Lung (tissue), 12 donors: Measurements from ENCODE around the gene TRIM13. TPM values are rescaled to one million over a fixed set of nuclear protein-coding genes. Genes with fewer than 3 reads are reported as not detected.

Source experiments
- ATAC-seq: fragments of 200-7000 bp; cut with Tn5 transposase; one replicate; pipeline ENCODE4 v1.9.1; 2020; ENCODE audit warnings: moderate number of reproducible peaks; ENCODE audit not compliant: insufficient read depth, low FRiP score
- DNase-seq, 3 donors: peaks; one replicate each; pipeline ENCODE4 v3.0.0-alpha.2; 2013 to 2017
- H3K27ac ChIP-seq, 2 donors: one replicate each; pipeline ENCODE4 v1.5.1; 2013; ENCODE audit warnings: mild to moderate bottlenecking in 2 of 2, moderate library complexity in 2 of 2, control low read depth in 1 of 2, inconsistent platforms in 1 of 2, low read depth in 1 of 2, low read length in 1 of 2
- H3K27me3 ChIP-seq, 3 donors: one replicate each; pipeline ENCODE4 v1.5.1; 2013; ENCODE audit warnings: low read length in 2 of 3; ENCODE audit not compliant: control insufficient read depth in 3 of 3, insufficient read depth in 3 of 3
- H3K36me3 ChIP-seq, 4 donors: one replicate each; pipeline ENCODE4 v1.5.1; 2013; ENCODE audit warnings: low read length in 4 of 4, mild to moderate bottlenecking in 1 of 4, moderate library complexity in 1 of 4; ENCODE audit not compliant: control insufficient read depth in 4 of 4, insufficient read depth in 4 of 4
- H3K4me1 ChIP-seq, 5 donors: one replicate each; pipeline ENCODE4 v1.5.1; 2013; ENCODE audit warnings: low read length in 5 of 5, mild to moderate bottlenecking in 2 of 5, moderate library complexity in 1 of 5; ENCODE audit not compliant: control insufficient read depth in 5 of 5, insufficient read depth in 5 of 5
- H3K4me3 ChIP-seq: one replicate; pipeline ENCODE4 v1.5.1; 2013; ENCODE audit warnings: mild to moderate bottlenecking, control low read depth, moderate library complexity
- H3K9ac ChIP-seq, 2 donors: one replicate each; pipeline ENCODE4 v1.5.1; 2013; ENCODE audit warnings: low read length in 2 of 2, control low read depth in 1 of 2; ENCODE audit not compliant: insufficient read depth in 1 of 2
- H3K9me3 ChIP-seq, 4 donors: one replicate each; pipeline ENCODE4 v1.5.1; 2013; ENCODE audit warnings: low read length in 3 of 4, mild to moderate bottlenecking in 1 of 4, moderate library complexity in 1 of 4; ENCODE audit not compliant: control insufficient read depth in 4 of 4, insufficient read depth in 3 of 4
- CTCF ChIP-seq: IDR thresholded peaks from 2 replicates; pipeline ENCODE4 v1.5.1; 2012; ENCODE audit warnings: mild to moderate bottlenecking; ENCODE audit errors: control extremely low read depth, extremely low read depth
- WGBS, 2 donors: extraction: QIAGEN DNeasy Blood & Tissue Kit; methylation state at CpG; one replicate each; pipeline ENCODE4 v1.1.7; 2013; 5-methylcytosine and 5-hydroxymethylcytosine counted together
- polyA plus RNA-seq, 2 donors: library from polyadenylated mRNA; stranded (reverse); fragments of 200-250 nt; gene quantifications; one replicate each; pipeline ENCODE4 v1.2.1, GENCODE V29; 2013
- total RNA-seq, 2 donors: library from RNA; depleted of rRNA in 1 of 2; stranded (reverse); fragments of >200 nt in 1 of 2; gene quantifications; one replicate each; pipeline ENCODE4 v1.2.1, GENCODE V29; 2014 to 2021
- donor health status: control.
- donor health status: control.
- donor health status: Bipolar disorder and iron deficiency.
- donor health status: healthy.
- donor health status: DM: yes; HTN: yes; CAD: no.

The TRIM13 gene
- total and polyA plus RNA-seq, 4 donors, result 14.9 to 45.4 (median 30.2) TPM

DNA sequence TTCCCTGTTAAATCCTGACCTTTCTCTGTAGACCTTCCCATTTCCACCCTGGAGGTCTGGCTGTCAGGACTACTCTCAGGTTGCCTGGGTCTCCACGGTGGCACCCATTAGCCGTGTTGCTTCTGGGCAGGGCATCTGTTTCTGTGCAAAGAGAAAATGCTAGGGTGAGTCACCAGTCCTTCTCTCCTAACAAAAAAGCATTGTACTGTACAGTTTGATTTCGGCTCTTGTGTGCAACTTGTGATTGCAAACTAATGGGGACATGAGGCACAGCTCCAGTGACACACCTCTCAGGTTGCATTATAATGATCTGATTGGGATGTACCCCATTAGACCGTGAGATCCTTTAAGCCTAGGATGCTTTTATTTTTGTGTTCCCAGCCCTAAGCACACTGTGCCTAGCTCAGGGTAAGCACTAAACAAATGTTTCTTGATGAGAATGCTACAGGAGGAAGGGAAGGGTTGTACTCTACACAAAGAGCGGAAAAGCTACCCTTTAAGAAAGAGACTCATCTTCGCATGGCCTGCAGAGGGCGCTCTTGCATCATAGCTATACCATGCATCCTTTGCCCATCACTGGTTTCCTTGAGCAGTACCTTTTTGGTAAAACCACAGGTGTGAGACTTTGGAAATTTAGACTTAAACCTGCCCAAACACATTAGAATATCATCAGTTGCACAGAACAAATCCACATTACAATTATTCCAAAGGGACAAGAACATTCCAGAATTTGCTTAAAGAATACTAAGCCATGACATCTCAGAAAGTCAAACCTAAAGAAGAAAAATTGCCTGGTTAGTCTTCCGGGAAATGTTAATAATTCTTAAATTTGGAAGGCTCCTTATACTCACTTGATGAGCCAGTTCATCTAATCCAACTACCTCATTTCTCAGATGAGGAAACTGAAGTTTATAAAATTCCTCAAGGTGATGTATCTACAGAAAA, 20.3 kb upstream of the TRIM13 start:
- Histone ChIP-seq H3K36me3 (no peaks in the 10 kb centered on the region), H3K27ac (no peak overlapping the region)
- 51 to 55% methylated on average over 8 of the region's 8 CpGs for WGBS, 2 donors

GRCh38 chr13:49977992-49978391, 18.9 kb upstream of the TRIM13 start:
- ATAC-seq (no peak), DNase-seq (no peak)
- H3K9ac ChIP-seq, result no peak overlapping the region
- no peaks in the 10 kb centered on the region for H3K36me3 ChIP-seq
- no peak for TF ChIP-seq CTCF
- no peak overlapping the region for H3K4me3 ChIP-seq
- peaks cover 0 to 3% (median 0%) of the 10 kb centered on the region in 5 donors for H3K4me1 ChIP-seq
- 58 to 75% methylated on average over 3 of the region's 3 CpGs for WGBS, 2 donors
- no peak overlapping the region for H3K27ac ChIP-seq
- H3K27me3 ChIP-seq, result no peaks in the 10 kb centered on the region
- no peaks in the 10 kb centered on the region for H3K9me3 ChIP-seq

More for the DNA sequence above, 20.3 kb upstream of the TRIM13 start:
- Histone ChIP-seq H3K4me3 (no peak overlapping the region), H3K4me1 (peaks cover 0 to 3% (median 0%) of the 10 kb centered on the region in 5 donors), H3K27me3 (no peaks in the 10 kb centered on the region), H3K9ac (no peak overlapping the region), H3K9me3 (no peaks in the 10 kb centered on the region)
- DNase-seq (peak; percentile 66 to 84 (median 76)), ATAC-seq (peak; percentile 72)
- TF ChIP-seq CTCF, result peak; percentile 88

- Histone ChIP-seq H3K9ac (no peak overlapping the region), H3K36me3 (peaks cover 0 to 3% (median 0%) of the 10 kb centered on the region in 4 donors), H3K27ac (no peak overlapping the region), H3K4me3 (no peak overlapping the region), H3K4me1 (peaks cover 0 to 3% (median 0%) of the 10 kb centered on the region in 5 donors), H3K9me3 (no peaks in the 10 kb centered on the region), H3K27me3 (no peaks in the 10 kb centered on the region)
- ATAC-seq (no peak), DNase-seq (no peak)
- TF ChIP-seq CTCF, result no peak
Observed at GRCh38 chr13:49980266-49980665, 16.6 kb upstream of the TRIM13 start.
